ENCODE measurements around the gene MYL6. TPM values are rescaled to one million over a fixed set of nuclear protein-coding genes. Genes with fewer than 3 reads are reported as not detected.
A peak's percentile ranks its signal among the peaks of the same experiment; 100 is the strongest.

MYL6 gene
- total RNA-seq, 1 donor = 1,047 TPM

DNA sequence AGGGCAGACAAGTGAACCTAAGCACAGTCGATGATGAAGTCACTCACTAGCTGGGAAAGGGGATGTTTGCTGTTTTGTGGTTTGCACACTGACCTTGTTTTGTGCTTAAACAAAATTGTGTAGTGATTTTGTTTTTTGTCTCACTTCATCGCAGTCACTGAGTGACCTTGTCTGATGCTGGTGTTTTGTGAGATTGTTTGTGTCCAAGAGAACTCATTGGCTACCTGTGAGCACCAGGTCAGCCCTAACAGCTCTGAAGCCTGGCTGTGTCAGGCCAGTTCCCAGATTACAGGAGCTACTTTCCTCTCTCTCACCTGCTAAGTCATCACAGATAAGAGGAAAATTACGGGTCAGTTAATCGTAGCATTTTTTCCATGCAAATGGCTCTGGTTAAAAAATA, 34.0 kb upstream of the MYL6 start:
- TF ChIP-seq, protein P1, sequence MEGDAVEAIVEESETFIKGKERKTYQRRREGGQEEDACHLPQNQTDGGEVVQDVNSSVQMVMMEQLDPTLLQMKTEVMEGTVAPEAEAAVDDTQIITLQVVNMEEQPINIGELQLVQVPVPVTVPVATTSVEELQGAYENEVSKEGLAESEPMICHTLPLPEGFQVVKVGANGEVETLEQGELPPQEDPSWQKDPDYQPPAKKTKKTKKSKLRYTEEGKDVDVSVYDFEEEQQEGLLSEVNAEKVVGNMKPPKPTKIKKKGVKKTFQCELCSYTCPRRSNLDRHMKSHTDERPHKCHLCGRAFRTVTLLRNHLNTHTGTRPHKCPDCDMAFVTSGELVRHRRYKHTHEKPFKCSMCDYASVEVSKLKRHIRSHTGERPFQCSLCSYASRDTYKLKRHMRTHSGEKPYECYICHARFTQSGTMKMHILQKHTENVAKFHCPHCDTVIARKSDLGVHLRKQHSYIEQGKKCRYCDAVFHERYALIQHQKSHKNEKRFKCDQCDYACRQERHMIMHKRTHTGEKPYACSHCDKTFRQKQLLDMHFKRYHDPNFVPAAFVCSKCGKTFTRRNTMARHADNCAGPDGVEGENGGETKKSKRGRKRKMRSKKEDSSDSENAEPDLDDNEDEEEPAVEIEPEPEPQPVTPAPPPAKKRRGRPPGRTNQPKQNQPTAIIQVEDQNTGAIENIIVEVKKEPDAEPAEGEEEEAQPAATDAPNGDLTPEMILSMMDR (IDR thresholded peaks at IDR 0.05; ENCODE audit: insufficient read depth, low read length) = no peak
- DNase-seq (ENCODE audit: low read depth) = no peak
- no peak overlapping the region for H3K4me3 ChIP-seq (ENCODE audit: low read depth, low read length)

DNA sequence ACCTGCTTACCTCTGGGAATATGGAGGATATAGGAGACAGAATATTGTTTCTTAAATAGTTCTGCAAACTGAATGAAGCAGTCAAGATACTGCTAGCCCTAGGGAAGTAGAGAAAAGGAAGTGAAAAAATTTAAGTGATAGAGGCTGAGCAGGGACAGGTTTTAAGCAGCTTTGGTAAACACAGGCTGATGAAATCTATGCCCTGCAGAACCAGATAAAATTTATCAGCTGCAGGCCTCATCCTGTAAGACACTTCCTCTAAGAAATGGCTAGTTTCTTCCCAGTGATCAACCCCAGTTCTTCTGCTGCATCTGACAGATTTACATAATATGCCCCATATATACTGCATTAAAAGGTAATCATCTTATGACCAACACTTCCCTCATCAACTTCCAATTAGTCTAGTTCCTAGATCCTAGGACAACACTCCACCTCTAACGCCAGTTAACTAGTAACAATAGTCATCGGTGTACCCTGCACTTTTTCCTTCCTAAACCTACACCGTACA, 31.4 kb upstream of the MYL6 start:
- TF ChIP-seq, protein P1 (IDR thresholded peaks at IDR 0.05; ENCODE audit: insufficient read depth, low read length) = no peak
- DNase-seq (ENCODE audit: low read depth) = no peak
- peak overlapping the region; percentile 64 for H3K4me3 ChIP-seq (ENCODE audit: low read depth, low read length)

DNA sequence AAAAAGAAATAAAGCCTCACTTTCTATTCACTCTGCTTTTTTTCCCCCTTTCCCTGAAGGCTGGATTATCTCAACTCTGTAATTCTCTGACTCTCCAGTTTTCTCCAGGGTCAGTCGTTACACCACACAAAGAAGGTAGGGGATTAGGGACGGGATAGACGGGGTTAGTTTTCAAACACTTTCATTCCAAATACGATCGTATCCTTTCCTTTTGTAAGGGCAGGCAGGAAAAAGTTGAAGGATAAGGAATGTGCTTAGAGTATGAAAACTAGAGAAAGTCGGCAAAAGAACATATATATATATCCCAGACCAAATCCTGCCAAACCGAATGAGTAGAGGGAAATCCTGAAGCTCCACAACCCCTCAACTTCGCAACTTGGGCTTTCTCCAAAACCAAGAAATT, 30.7 kb upstream of the MYL6 start:
- H3K4me3 ChIP-seq (ENCODE audit: low read depth, low read length) = peak overlapping the region; percentile 64
- TF ChIP-seq, protein P1 (IDR thresholded peaks at IDR 0.05; ENCODE audit: insufficient read depth, low read length) = no peak
- no peak for DNase-seq (ENCODE audit: low read depth)

DNA sequence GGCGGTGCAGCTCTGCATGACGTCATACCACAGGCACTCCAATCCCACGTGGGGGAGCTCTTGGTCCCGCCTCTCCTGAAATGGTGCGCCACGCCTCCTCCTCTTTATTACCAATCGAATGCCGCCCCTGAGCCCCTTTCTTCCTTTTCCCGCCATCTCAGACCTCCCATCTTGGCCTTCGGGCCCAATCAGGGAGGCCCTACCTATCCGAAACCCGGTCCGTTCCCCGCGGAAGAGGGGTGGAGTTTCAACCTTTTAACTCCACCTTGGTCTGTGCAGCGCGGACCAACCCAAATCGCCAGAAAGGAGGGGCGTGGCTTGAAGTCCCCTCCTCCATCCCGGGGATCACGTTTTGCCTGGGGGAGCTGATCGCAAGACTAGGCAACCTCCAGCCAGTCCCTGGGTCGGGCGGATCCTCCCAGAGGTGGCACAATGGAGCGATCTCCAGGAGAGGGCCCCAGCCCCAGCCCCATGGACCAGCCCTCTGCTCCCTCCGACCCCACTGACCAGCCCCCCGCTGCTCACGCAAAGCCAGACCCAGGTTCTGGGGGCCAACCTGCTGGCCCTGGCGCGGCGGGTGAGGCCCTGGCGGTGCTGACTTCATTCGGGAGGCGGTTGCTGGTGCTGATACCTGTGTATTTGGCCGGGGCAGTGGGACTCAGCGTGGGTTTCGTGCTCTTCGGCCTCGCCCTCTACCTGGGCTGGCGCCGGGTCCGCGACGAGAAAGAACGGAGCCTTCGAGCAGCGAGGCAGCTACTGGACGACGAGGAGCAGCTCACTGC, 30.1 kb upstream of the MYL6 start, which contains the start of gene ESYT1:
TSS of gene ESYT1 (plus strand) at position 380 of the 782 bp plus-strand sequence. CDS start at position 433, 53 bp downstream.
- H3K4me3 ChIP-seq (ENCODE audit: low read depth, low read length) = peak within 1 kb of the TSS; percentile 96
- TF ChIP-seq, protein P1 (IDR thresholded peaks at IDR 0.05; ENCODE audit: insufficient read depth, low read length) = no peak
- DNase-seq (ENCODE audit: low read depth) = peak; percentile 100

DNA sequence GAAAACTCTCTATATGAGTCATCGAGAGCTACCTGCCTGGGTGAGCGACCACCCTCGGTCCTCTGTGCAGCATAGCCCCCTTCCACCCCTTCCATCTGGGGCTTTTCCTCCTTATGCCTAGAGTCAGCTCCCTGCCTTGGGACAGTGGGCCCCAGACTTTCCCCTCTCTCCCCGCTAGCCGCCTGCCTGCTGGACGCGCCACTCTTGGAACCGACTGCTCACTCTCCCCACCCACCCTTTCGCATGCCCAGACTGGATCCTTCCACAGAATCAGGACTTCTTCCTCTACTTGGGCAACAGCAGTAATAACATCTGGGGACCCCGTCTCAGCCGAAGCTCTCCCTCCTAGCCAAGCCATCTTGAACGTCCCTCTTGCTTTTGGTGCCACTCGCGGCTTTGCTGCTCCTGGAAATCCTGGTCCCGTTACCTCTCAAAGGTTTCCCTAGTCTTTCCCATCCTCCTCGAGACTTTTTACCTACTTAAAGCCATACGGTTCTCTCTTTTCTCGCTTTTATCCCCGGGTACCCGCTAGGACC, 29.4 kb upstream of the MYL6 start:
- DNase-seq (ENCODE audit: low read depth) = peak; percentile 31

GRCh38 chr12:56129206-56129941, 28.8 kb upstream of the MYL6 start:
- TF ChIP-seq, protein P1 (IDR thresholded peaks at IDR 0.05; ENCODE audit: insufficient read depth, low read length) = no peak
- peak overlapping the region; percentile 96 for H3K4me3 ChIP-seq (ENCODE audit: low read depth, low read length)
- peak; percentile 35 for DNase-seq (ENCODE audit: low read depth)

More for the DNA sequence above, 29.4 kb upstream of the MYL6 start:
- H3K4me3 ChIP-seq (ENCODE audit: low read depth, low read length) = peak overlapping the region; percentile 96
- TF ChIP-seq, protein P1 (IDR thresholded peaks at IDR 0.05; ENCODE audit: insufficient read depth, low read length) = no peak

Data from fibroblast of the aortic adventitia (primary cell).